Testis (tissue), 2 donors: ENCODE data around the gene ERC2.

Experiments
- CTCF ChIP-seq, 3 experiments: fragments of 450-650 bp in 2 of 3; fragments of 200-600 bp in 1 of 3; sonication (generic) in 1 of 3; IDR thresholded peaks; one replicate each; pipeline ENCODE4 v1.5.1; 2016 to 2019; ENCODE audit warnings: antibody characterized with exemption in 3 of 3, mild to moderate bottlenecking in 2 of 3, moderate library complexity in 1 of 3
- POLR2A ChIP-seq: fragments of 450-650 bp; IDR thresholded peaks from one replicate; pipeline ENCODE4 v1.6.1; 2017; ENCODE audit warnings: antibody characterized with exemption, mild to moderate bottlenecking, moderate library complexity

- TF ChIP-seq CTCF (IDR thresholded peaks at IDR 0.05) (no peak), POLR2A (no peak)
Measured at GRCh38 chr3:55508335-55508734, 959.9 kb downstream of the ERC2 start.
